B cell (primary cell): Measurements from ENCODE around the gene RRAS.

ENCODE experiments used
- CTCF ChIP-seq: fragments of 200-600 bp; IDR thresholded peaks from one replicate; pipeline ENCODE4 v1.8.0; 2022; ENCODE audit warnings: antibody characterized with exemption, mild to moderate bottlenecking
- EZH2 ChIP-seq: IDR thresholded peaks from 2 replicates; pipeline ENCODE4 v1.6.1; 2012; ENCODE audit warnings: borderline replicate concordance, low read depth, mild to moderate bottlenecking, moderate library complexity, low read length; ENCODE audit not compliant: insufficient read depth, poor library complexity, severe bottlenecking

- TF ChIP-seq CTCF (no peak), EZH2 (no peak)
These were observed 386 bp downstream of the RRAS start for GRCh38 chr19:49639401-49640112.
